Vagina (tissue), 2 donors: Measurements from ENCODE around the gene NFIX. TPM values are rescaled to one million over a fixed set of nuclear protein-coding genes. Genes with fewer than 3 reads are reported as not detected.

Experiments
- DNase-seq, 2 donors: peaks; one replicate each; pipeline ENCODE4 v3.0.0-alpha.2; 2017; ENCODE audit errors: extremely low spot score in 2 of 2
- H3K27ac ChIP-seq: fragments of 200-600 bp; sonication (generic); one replicate; pipeline ENCODE4 v1.5.1; 2019
- H3K27me3 ChIP-seq: fragments of 200-600 bp; sonication (generic); one replicate; pipeline ENCODE4 v1.5.1; 2019
- H3K36me3 ChIP-seq, 2 donors: fragments of 200-600 bp; sonication (generic); one replicate each; pipeline ENCODE4 v1.5.1; 2017 to 2019
- H3K4me1 ChIP-seq: fragments of 200-600 bp; sonication (generic); one replicate; pipeline ENCODE4 v1.5.1; 2019
- H3K4me3 ChIP-seq, 2 donors: fragments of 200-600 bp; sonication (generic); 1 replicate in 1 of 2; 2 replicates in 1 of 2; pipeline ENCODE4 v1.5.1; 2016 to 2019
- H3K9me3 ChIP-seq: fragments of 200-600 bp; sonication (generic); one replicate; pipeline ENCODE4 v1.5.1; 2019
- CTCF ChIP-seq, 3 experiments: fragments of 450-650 bp in 2 of 3; fragments of 200-600 bp in 1 of 3; sonication (generic) in 1 of 3; IDR thresholded peaks; one replicate each; pipeline ENCODE4 v1.5.1; 2017 to 2019; ENCODE audit warnings: antibody characterized with exemption in 3 of 3, mild to moderate bottlenecking in 2 of 3, moderate library complexity in 2 of 3
- POLR2A ChIP-seq, 2 donors: fragments of 450-650 bp; IDR thresholded peaks; one replicate each; pipeline ENCODE4 v1.6.1; 2017; ENCODE audit warnings: antibody characterized with exemption in 2 of 2, mild to moderate bottlenecking in 2 of 2, moderate library complexity in 2 of 2
- POLR2AphosphoS5 ChIP-seq, 2 donors: sonication (generic); formaldehyde crosslinking; IDR thresholded peaks; one replicate each; pipeline ENCODE4 v1.9.0; 2017; ENCODE audit warnings: antibody characterized with exemption in 2 of 2, mild to moderate bottlenecking in 2 of 2, low read depth in 1 of 2; ENCODE audit not compliant: insufficient read depth in 1 of 2
- intact Hi-C: fragments of 100-400 bp; cut with DNase I; formaldehyde crosslinking; loops from one replicate; pipeline ENCODE4 v1.15.1; 2023
- total RNA-seq: library from RNA; depleted of rRNA; stranded (reverse); fragments of >200 nt; gene quantifications from one replicate; pipeline ENCODE4 v1.2.3, GENCODE V29; 2016

NFIX gene
- total RNA-seq, 1 donor from 2014 or later = 81.8 TPM

DNA sequence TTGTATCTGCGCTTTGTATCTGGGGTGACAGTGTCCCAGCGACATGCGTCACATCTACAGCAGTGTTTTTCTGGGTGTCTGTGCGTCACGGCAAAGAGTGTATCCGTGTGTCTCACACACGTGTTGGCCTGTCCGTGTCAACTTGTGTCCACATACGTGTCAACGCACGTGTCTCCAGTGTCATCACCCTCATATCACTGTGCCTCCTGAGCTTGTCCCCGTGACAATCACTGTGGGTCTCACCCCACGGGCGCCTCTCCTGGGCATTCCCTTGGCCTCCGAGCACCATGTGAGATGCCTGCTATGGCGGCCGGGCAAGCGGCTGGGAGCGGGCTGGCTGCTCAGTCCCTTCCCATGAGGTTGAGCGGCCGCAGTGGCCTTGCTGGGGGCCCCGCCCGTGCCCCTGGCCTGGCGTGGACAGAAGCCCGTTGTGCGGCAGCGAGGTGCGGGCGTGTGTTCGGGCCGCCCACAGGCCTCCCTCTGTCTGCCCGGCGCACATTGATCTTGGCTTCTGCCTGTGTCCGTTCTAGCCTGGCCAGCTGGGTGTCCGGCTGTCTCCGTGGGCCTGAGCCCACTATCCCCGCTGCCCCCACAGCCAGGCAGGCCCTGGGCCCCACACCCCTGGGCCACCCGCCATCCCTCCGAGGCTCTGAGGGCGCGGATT is 6.4 kb downstream of the NFIX start:
- no peaks in the 10 kb centered on the region for H3K27me3 ChIP-seq
- TF ChIP-seq POLR2AphosphoS5 (IDR thresholded peaks at IDR 0.05; ENCODE audit: insufficient read depth in 1 of 2, low read depth in 1 of 2) (peak in 1 of 2 donors; percentile 48), CTCF (IDR thresholded peaks at IDR 0.05) (no peak)
- peaks cover 95% of the 10 kb centered on the region for H3K4me1 ChIP-seq
- H3K27ac ChIP-seq = peak overlapping the region; percentile 99
- H3K9me3 ChIP-seq = no peaks in the 10 kb centered on the region
- DNase-seq = no peak
- H3K4me3 ChIP-seq = peak overlapping the region; percentile 33 to 56
- peaks cover 0 to 6% of the 10 kb centered on the region in 2 donors for H3K36me3 ChIP-seq
- intact Hi-C loops = no loop called here

DNA sequence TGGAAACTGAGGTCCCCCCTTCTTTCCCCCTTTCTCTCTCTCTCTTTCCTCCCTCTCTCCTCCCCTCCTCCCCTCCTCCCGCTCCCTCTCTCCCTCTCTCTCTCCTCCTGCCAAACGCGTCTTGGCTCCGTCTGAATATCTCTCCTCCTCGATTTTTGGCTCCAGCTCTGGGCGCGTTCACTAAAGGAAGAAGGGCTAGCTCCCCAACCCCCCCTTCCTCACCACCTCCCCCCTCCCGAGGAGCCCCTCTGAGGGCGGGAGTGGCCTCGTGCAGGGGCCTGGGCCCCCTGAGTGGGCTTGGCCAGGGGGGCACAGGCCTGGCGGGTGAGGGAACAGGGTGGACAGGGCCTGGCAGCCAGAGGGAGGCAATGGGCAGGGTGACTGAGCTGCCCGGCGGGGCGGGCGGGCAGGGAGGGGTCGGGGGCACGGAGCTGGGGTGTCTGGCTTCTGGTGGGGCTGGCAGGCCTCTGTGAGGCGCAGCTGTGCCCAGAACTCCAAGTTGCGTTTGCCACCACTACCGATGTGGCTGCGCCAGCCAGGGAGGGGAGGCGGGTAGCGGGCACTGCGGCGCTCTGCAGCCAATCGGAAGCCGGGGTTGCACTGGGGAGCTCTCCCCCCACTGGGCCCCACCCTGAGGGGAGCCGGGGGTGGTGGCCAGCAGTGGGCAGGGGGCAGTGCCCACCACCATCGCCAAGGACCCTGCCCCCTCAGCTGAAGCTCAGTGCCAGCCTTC is 7.1 kb downstream of the NFIX start:
- intact Hi-C loops = no loop called here
- H3K36me3 ChIP-seq = peaks cover 0 to 6% of the 10 kb centered on the region in 2 donors
- TF ChIP-seq POLR2A (IDR thresholded peaks at IDR 0.05) = no peak
- peak in 1 of 2 donors; percentile 60 for TF ChIP-seq POLR2AphosphoS5 (IDR thresholded peaks at IDR 0.05; ENCODE audit: insufficient read depth in 1 of 2, low read depth in 1 of 2)
- TF ChIP-seq CTCF (IDR thresholded peaks at IDR 0.05) = peak in 1 of 3 experiments; percentile 17
- no peak for DNase-seq
- H3K4me3 ChIP-seq = peak overlapping the region; percentile 33 to 56
- peak overlapping the region; percentile 99 for H3K27ac ChIP-seq
- no peaks in the 10 kb centered on the region for H3K27me3 ChIP-seq
- H3K9me3 ChIP-seq = no peaks in the 10 kb centered on the region
- H3K4me1 ChIP-seq = peaks cover 95% of the 10 kb centered on the region

DNA sequence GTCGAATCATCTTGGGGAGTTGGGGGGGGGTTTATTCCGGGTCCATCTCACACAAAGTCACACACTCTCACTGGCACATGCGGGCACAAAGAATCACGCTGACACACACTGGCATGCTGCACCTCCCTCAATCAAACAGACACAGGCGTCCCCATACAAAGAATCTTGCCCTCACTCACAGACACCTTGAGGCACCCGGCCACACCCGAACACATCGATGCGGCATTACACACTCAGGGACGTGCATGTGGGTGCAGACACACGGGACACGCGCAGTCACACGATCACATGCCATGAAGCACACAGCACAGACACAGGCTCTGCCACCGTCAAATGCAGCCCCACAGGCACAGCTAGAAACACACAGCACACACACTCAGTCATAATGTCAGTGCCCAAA is 7.8 kb downstream of the NFIX start:
- H3K27ac ChIP-seq = peak overlapping the region; percentile 99
- H3K27me3 ChIP-seq = no peaks in the 10 kb centered on the region
- peaks cover 95% of the 10 kb centered on the region for H3K4me1 ChIP-seq
- DNase-seq = no peak
- TF ChIP-seq CTCF (IDR thresholded peaks at IDR 0.05) = no peak
- no peak for TF ChIP-seq POLR2A (IDR thresholded peaks at IDR 0.05)
- no peak for TF ChIP-seq POLR2AphosphoS5 (IDR thresholded peaks at IDR 0.05; ENCODE audit: insufficient read depth in 1 of 2, low read depth in 1 of 2)
- peaks cover 0 to 6% of the 10 kb centered on the region in 2 donors for H3K36me3 ChIP-seq
- intact Hi-C loops = no loop called here
- peak overlapping the region; percentile 33 to 56 for H3K4me3 ChIP-seq
- H3K9me3 ChIP-seq = no peaks in the 10 kb centered on the region

DNA sequence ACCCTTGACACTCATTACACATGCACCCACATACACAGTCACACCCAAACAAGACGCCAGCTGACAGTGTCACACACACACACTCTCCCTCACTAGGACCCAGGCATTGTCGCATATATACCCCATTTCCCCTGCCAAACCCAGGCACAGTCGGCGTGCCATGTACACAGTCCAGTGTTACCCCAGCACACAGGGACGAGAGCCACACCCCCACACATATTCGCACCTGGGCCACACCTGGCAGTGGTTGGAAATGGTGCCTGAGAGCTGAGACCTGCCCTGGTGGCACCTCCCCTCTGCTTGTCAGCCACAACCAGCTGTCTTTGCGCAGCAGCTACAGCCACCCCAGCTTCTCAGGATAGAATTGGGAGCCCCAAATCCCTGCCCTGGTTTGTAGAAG is 9.0 kb downstream of the NFIX start:
- intact Hi-C loops = no loop called here
- no peaks in the 10 kb centered on the region for H3K36me3 ChIP-seq
- peak overlapping the region; percentile 99 for H3K27ac ChIP-seq
- H3K27me3 ChIP-seq = no peaks in the 10 kb centered on the region
- DNase-seq = no peak
- TF ChIP-seq POLR2A (IDR thresholded peaks at IDR 0.05) = no peak
- peaks cover 96% of the 10 kb centered on the region for H3K4me1 ChIP-seq
- no peaks in the 10 kb centered on the region for H3K9me3 ChIP-seq
- H3K4me3 ChIP-seq = no peak overlapping the region

GRCh38 chr19:13005253-13005652 is 10.0 kb downstream of the NFIX start:
- Histone ChIP-seq H3K9me3 (no peaks in the 10 kb centered on the region), H3K27ac (peak overlapping the region; percentile 99), H3K4me3 (no peak overlapping the region), H3K36me3 (no peaks in the 10 kb centered on the region), H3K4me1 (peaks cover 95% of the 10 kb centered on the region), H3K27me3 (no peaks in the 10 kb centered on the region)
- no peak for DNase-seq
- intact Hi-C loops = no loop called here
- no peak for TF ChIP-seq POLR2A (IDR thresholded peaks at IDR 0.05)
- TF ChIP-seq CTCF (IDR thresholded peaks at IDR 0.05) = no peak
- TF ChIP-seq POLR2AphosphoS5 (IDR thresholded peaks at IDR 0.05; ENCODE audit: insufficient read depth in 1 of 2, low read depth in 1 of 2) = no peak
